ENCODE measurements around the gene MOK.

MOK gene

DNA sequence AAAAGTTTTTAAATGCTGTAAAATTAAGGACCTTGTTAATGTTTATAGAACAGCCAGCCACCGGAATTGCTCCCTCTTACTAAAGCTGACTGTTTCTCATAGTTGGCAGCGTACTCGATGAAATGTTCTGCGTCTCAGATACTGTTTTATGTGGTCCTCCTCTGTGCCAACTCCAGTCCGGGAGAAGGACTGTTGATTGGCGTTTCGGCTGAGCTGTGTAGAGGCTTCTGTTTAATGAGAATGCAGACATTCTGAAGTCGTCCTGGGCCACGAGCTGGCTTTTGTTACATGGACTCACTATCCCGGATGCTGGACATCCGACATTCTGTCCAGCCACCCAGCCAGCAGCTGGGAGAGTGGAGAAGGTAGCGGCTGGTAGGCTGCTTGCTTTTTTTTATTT is 89.9 kb downstream of the MOK start:
- H3K4me3 ChIP-seq (ENCODE audit: low read depth, low read length), result no peak overlapping the region
- no peak for DNase-seq (ENCODE audit: low read depth)

DNA sequence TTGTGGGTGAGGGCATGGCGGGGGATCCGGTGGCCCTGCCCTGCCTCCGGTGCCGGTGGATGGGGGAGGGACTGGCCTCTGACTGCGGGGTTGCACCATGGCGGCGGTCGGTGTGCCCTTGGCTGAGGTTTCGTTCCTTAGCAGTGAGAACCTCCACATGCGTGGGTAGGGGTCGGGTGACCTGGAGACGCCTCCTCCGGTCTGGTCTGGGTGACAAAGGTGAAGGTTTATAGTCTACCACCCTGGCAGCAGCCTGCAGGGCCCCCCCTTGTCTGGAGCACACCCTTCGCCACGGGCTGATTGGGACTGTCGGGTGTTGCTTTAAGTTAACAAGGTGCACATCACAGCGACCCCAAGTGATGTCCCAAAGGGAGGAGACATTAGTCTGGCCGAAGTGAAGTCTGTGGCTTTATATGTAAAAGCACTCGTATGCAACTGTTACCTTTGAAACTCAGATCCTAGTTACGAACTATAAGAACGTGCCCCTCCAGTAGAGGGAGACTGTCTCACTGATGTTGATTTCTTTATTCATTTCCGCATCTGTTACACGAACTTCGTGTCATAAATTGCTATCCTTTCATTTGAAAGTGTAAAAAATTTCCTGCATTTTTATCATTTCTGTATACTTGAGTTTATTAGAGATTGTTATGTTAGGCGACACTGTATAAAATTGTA is 90.8 kb downstream of the MOK start:
- no peak for DNase-seq (ENCODE audit: low read depth)
- no peak overlapping the region for H3K4me3 ChIP-seq (ENCODE audit: low read depth, low read length)

DNA sequence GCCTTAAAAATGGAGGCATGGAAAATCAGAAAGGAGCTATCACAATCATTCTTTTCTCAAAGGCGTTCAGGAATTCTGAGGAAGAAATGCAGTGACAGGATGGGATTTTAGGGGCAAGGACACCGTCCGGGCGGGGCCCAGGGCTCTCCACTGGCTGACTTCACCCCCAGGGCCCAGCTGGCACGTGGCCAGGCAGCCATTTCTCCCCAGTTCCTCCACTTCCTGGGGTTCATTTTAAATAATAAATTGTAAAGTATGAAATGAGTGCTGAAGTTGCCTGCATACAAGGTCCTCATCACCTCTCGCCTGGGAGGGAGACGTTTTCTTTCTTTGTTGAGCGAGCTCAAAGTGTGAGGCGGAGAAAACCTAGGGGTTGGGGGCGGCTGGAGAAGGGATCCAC is 91.5 kb downstream of the MOK start:
- no peak overlapping the region for H3K4me3 ChIP-seq (ENCODE audit: low read depth, low read length)
- no peak for DNase-seq (ENCODE audit: low read depth)

DNA sequence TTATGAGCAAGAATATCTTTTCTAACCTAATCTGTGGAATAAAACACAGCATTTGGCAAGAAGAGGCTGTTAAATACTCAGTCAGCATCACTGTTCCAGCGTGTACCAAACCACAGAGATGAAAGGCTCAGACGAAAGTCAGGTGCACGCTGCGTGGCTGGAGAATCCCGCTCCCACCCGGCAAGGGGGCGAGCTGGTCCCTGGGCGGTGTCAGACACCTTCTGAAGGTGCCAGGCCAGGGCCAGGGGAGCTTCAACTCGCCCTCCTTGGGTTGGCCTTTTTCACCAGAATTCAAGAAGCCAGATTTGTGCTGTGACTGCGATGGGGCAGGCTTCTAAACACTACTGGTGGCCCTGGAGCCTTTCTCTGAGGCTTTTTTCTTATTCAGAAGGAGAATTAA is 92.1 kb downstream of the MOK start:
- no peak for DNase-seq (ENCODE audit: low read depth)
- no peak overlapping the region for H3K4me3 ChIP-seq (ENCODE audit: low read depth, low read length)

DNA sequence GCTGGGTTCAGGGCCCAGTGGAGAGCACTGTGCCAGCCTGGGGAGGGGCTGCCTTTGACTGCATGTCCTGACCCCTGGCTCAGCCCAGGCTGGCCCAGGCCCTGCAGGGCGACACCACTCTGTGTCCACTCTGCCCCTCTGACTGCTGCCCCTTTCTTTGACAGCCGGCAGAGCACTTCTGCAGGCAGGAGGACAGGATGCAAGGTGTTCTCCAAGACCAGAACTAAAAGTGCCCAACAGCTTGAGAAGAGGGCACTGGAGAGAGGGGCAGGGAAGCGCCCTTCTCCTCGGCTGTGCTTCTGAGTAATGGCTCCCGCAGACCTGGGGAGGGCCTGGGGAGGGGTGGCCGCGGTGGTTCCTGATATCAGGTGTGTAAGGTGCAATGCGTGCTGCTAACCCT is 92.6 kb downstream of the MOK start:
- no peak overlapping the region for H3K4me3 ChIP-seq (ENCODE audit: low read depth, low read length)

DNA sequence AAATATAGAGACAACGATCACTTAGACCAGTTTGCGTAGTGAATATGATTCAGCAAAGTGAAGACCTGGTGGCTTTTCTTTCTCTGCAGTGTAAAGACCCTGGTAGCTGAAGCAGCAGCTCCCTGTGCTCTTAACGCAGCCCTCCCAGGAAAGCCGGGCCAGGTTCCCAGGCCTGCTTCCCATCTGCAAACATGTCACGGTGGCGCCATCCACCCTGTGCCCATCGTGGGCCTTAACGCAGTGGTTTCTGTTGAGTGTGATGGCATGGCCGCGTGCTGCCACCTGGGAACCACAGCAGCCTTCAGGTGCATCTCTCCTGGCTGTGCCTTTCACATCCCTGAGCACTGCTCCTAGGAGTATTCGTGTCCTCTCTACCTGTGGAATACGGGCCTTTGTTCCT is 93.7 kb downstream of the MOK start:
- DNase-seq (ENCODE audit: low read depth), result no peak
- no peak overlapping the region for H3K4me3 ChIP-seq (ENCODE audit: low read depth, low read length)

More for the DNA sequence above, 92.6 kb downstream of the MOK start:
- no peak for DNase-seq (ENCODE audit: low read depth)

DNA sequence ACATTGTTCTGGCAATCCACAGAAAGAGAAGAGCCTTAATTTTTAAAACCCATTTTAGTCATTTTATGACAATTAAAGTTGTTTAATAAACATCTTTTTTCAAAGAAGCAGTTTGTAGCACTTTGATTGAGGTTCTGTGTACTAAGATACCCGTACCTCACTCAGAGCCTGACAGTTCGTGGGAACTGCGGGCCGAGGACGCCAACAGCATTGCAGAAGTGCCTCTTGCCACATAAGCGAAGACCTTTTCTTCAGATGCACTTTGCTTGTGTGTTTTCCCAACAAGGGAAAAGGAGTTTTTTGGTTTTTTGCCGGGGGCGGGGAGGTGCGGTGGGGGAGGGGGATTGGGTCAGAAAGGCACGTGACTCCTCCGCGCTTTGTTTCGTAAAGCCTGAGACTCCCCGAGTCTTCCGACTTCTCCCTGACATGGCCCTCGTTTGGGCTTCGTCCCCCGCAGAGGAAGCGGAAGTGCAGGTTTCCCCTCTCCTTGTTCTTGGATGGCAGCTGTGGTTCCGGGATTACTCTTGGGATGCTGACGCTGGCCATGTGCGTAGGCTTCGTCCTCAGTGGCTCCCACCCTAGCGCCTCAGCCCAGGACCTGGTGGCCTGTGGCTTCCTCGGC is 94.4 kb downstream of the MOK start:
- DNase-seq (ENCODE audit: low read depth), result no peak
- no peak overlapping the region for H3K4me3 ChIP-seq (ENCODE audit: low read depth, low read length)

DNA sequence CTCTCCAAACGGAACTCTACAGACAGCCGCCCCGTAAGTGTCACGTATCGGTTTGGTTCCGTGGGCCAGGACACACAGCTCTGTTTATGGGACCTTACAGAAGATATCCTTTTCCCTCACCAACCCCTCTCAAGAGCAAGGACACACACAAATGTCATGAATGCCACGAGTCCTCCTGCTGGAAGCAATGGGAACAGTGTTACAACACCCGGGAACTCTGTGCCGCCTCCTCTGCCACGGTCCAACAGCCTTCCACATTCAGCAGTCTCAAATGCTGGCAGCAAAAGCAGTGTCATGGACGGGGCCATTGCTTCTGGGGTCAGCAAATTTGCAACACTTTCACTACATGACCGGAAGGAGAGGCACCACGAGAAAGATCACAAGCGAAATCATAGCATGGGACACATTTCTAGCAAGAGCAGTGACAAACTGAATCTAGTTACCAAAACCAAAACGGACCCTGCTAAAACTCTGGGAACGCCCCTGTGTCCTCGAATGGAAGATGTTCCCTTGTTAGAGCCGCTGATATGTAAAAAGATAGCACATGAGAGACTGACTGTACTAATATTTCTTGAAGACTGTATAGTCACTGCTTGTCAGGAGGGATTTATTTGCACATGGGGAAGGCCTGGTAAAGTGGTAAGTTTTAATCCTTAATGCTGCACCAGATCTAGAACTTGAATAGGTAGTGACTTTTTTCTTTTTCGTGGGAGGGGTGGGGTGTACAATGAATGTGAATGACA is 95.6 kb downstream of the MOK start:
- no peak overlapping the region for H3K4me3 ChIP-seq (ENCODE audit: low read depth, low read length)
- no peak for DNase-seq (ENCODE audit: low read depth)

DNA sequence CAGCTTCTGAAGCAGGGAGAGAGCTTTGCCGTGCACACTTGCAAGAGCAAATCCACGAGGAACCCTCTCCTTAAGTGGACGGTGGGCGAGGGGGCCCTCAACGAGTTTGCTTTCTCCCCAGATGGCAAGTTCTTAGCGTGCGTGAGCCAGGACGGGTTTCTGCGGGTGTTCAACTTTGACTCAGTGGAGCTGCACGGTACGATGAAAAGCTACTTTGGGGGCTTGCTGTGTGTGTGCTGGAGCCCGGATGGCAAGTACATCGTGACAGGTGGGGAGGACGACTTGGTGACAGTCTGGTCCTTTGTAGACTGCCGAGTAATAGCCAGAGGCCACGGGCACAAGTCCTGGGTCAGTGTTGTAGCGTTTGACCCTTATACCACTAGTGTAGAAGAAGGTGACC is 96.2 kb downstream of the MOK start:
- DNase-seq (ENCODE audit: low read depth), result no peak
- no peak overlapping the region for H3K4me3 ChIP-seq (ENCODE audit: low read depth, low read length)

DNA sequence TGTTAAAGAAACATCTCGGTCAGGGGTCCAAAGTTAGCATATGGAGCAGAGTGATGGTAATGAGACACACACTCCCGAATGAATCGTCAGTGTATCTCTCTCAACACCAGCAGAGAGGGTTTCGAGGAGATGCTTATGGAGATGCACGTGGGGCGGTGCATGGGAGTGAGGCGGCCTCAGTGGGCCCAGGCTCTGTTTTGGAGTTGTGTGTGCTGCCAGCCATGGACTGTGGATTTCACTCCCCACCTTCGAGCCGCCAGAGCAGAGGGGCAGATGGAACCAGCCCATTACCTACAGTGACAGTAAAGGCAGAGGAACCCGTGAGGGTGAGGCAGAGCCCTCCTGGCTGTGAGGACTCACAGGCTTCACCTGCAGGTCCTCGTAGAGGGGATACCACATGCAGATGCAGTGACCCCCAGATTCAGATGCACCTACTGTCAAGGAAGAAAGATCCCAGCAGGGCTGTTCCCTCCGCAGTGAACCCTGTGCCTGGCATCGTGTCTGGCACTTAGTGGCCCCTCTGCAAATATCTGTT is 97.1 kb downstream of the MOK start:
- no peak for DNase-seq (ENCODE audit: low read depth)
- no peak overlapping the region for H3K4me3 ChIP-seq (ENCODE audit: low read depth, low read length)

DNA sequence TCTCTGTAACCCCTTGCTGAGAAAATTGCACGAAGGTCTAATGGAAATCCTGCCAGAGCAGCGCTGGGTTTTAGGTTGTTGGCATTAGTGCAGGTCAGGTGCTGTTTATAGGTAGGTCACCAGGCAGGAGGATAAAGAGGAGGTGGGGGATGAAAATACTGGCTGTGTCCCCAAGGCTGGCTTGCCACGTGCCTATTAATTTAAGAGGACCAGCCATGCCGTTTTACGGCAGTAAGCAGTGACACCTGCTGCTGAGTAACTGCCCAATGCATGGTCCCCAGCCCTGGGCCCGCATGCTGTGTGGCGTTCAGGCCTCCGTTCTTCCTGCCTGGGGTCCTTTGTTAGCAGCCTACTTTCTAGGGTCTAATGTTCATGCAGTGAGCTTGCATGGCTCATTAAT is 98.0 kb downstream of the MOK start:
- DNase-seq (ENCODE audit: low read depth), result no peak

DNA sequence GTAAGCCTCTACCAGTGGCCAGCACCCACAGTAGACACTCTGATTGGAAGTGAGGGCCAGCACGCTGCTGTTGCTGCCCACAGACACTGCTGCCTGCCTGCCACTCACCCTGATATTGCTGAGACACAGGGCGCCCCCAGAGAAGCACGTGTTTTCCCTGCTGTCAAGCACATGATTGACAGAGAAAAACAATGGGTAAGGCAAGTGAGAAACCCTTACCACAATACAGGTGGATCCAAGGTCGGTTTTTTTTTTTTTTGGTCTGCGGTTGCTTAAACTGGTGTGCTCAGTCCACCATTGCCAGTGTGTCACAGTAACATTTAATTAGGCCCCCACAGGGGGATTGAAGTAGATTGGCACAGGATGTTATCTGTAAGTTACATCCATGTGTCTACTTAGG is 99.4 kb downstream of the MOK start:
- no peak for DNase-seq (ENCODE audit: low read depth)
- H3K4me3 ChIP-seq (ENCODE audit: low read depth, low read length), result no peak overlapping the region

More for the DNA sequence above, 98.0 kb downstream of the MOK start:
- H3K4me3 ChIP-seq (ENCODE audit: low read depth, low read length), result no peak overlapping the region

DNA sequence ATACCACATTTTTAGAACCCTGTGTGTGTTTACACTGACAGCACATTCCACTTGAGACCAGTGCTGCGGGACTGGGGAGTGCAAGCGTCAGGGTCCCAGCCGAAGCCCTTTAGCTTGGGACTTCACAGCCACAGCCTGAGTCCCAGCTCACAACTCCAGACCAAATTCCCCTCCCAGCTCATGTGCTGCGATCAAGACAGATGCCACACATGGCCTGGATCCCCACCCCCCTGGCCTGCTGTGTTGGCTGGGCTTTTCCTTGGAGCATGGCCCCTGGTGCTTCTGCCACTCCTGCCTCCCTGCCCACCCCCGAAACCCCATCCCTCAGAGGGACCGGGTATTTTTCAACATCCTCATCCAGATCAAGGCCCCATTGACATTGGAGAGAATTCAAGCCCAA is 101.6 kb downstream of the MOK start:
- H3K4me3 ChIP-seq (ENCODE audit: low read depth, low read length), result no peak overlapping the region
- no peak for DNase-seq (ENCODE audit: low read depth)

DNA sequence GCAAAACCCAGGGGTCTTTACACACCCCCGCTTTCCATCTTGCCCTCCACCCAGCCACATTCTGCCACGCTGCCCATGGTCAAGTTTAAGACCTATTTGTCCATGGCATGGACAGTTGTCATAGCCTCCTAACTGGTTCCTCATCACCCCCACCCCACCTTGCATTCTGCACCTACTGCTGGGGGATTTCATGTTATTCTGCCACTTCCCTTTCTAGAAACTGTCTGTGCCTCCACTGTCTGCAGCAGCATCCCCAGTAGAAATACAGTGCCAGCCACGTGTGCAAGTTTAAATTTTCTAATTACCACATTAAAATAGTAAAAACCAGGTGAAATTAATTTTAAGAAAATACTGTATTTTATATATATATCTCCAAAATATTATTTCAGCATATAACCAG is 102.0 kb downstream of the MOK start:
- DNase-seq (ENCODE audit: low read depth), result no peak
- no peak overlapping the region for H3K4me3 ChIP-seq (ENCODE audit: low read depth, low read length)

DNA sequence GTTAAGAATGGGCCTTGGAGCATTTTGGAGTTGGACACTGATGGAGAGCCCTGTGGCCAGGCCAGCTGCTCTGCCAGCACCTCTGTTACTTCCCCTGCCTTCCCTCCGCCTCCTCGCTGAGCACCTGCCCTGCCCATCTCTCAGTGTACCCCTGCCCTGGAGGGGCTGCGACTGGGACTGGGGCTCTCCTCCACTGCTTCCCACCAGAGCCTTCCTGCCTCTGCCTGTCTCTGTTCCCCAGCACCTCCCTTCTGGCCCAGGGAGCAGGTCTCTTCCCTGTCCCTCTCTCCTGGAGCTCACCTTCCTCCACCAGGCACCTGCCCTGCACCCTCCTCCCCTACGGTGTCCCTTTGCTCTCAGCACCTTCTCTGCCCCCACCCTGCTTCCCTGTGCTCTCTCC is 103.2 kb downstream of the MOK start:
- H3K4me3 ChIP-seq (ENCODE audit: low read depth, low read length), result no peak overlapping the region
- no peak for DNase-seq (ENCODE audit: low read depth)

DNA sequence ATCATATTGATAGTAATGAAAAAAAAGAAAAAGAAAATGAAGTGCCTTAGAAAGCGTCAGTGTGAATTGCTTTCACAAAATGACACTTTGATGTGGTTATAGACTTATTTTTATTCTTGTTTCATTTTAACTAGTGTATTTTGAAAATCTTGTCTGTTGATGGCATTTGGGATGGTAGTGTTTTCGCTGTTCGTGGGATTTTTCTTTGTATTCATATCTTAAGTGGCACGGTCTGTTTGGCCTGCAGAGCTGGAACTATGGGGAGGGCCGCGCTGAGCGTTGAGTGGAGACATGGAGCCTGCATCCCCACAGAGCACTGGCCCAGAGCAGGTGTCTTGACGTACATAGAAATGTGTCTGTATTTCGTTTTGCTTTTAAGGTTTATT is 103.6 kb downstream of the MOK start:
- no peak for DNase-seq (ENCODE audit: low read depth)
- no peak overlapping the region for H3K4me3 ChIP-seq (ENCODE audit: low read depth, low read length)

DNA sequence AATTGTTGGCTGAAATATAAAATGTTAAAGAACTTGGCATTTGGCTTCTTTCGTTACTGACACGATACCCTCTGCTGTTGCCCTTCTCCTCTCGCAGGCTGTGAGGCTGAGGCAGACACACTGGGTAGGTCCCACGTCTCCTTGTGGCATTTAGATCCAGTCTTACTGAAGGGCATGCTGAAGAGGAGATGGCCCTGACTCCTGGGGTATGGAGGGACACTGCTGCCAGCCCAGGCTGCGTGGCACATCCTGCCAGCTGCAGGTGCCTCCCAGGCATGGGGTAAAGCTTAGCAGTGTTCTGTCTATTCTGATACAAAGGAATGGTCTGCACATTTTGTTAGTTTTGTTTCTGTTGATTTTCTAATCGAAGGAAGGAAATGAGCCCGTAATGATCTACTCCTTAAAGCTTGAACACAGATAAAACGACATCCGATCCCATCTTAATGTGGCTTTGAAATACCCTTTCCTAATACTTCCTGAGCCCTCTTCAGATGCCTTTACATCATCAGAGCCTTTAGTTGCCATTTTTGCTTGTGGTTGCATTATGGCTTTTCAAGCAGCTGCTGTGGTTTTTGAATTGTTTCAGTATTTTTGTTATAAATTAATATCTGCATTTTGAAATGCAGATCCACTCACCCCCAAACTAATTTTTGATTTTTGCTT is 104.1 kb downstream of the MOK start:
- DNase-seq (ENCODE audit: low read depth), result no peak
- no peak overlapping the region for H3K4me3 ChIP-seq (ENCODE audit: low read depth, low read length)

DNA sequence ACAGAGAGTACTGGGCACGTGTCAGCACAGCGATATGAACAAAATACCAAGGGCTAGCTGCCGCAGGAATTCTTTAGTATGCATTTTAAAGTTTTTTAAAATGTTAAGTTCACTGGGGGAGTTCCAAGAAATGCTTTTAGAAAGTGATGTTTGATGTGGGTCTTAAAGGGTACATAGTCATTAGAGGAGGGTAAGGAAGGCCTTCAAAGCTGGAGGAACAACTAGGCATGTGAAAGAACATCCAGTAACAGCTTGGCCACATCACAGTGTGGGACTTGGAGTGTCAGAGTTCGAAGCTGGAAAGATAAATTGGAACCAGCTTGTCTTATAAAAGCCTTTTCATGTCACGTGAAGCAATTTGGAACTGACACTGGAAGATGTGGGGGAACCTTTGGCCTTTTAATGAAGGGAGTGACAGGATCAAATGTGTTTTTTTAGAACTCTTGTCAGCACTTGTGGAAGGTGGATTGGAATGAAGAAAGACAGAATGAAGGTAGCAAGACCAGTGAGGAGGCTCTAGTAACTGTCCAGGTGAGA is 107.6 kb downstream of the MOK start:
- DNase-seq (ENCODE audit: low read depth), result no peak
- H3K4me3 ChIP-seq (ENCODE audit: low read depth, low read length), result no peak overlapping the region

DNA sequence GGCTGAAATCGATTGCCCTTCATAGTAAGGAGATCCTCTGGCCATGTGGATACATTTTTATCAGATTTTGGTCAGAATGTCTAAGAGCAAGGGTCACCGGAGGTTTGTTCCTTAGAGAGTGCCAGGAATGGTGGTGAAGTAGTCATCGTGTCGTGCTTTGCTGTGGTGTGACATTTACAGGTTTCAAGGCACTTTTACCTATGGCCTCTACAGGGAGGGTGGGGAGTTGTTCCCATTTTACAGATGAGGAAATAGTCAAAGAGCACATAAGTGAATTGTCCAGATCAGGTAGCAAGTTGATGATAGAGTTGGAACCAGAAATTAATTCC is 108.1 kb downstream of the MOK start:
- H3K4me3 ChIP-seq (ENCODE audit: low read depth, low read length), result no peak overlapping the region
- DNase-seq (ENCODE audit: low read depth), result no peak
